Measurements from ENCODE around the gene ACSL5. TPM values are rescaled to one million over a fixed set of nuclear protein-coding genes. Genes with fewer than 3 reads are reported as not detected.
"Not testable (repeated sequence)": the region's sequence is repeated elsewhere in the genome, so short reads cannot be mapped to it uniquely, and the experiment has no call there.

The ACSL5 gene
- total and polyA plus RNA-seq, 2 experiments from 2014 or later: not detected

DNA sequence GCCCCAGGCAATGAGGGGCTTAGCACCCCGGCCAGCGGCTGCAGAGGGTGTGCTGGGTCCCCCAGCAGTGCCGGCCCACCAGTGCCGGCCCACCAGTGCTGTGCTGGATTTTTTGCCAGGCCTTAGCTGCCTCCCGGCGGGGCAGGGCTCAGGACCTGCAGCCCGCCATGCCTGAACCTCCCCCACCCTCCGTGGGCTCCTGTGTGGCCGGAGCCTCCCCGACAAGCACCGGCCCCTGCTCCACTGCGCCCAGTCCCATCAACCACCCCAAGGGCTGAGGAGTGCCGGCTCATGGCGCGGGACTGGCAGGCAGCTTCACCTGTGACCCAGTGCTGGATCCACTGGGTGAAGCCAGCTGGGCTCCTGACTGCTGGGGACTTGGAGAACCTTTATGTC lies 3.5 kb upstream of the ACSL5 start (continued):
- TF ChIP-seq, protein P1, sequence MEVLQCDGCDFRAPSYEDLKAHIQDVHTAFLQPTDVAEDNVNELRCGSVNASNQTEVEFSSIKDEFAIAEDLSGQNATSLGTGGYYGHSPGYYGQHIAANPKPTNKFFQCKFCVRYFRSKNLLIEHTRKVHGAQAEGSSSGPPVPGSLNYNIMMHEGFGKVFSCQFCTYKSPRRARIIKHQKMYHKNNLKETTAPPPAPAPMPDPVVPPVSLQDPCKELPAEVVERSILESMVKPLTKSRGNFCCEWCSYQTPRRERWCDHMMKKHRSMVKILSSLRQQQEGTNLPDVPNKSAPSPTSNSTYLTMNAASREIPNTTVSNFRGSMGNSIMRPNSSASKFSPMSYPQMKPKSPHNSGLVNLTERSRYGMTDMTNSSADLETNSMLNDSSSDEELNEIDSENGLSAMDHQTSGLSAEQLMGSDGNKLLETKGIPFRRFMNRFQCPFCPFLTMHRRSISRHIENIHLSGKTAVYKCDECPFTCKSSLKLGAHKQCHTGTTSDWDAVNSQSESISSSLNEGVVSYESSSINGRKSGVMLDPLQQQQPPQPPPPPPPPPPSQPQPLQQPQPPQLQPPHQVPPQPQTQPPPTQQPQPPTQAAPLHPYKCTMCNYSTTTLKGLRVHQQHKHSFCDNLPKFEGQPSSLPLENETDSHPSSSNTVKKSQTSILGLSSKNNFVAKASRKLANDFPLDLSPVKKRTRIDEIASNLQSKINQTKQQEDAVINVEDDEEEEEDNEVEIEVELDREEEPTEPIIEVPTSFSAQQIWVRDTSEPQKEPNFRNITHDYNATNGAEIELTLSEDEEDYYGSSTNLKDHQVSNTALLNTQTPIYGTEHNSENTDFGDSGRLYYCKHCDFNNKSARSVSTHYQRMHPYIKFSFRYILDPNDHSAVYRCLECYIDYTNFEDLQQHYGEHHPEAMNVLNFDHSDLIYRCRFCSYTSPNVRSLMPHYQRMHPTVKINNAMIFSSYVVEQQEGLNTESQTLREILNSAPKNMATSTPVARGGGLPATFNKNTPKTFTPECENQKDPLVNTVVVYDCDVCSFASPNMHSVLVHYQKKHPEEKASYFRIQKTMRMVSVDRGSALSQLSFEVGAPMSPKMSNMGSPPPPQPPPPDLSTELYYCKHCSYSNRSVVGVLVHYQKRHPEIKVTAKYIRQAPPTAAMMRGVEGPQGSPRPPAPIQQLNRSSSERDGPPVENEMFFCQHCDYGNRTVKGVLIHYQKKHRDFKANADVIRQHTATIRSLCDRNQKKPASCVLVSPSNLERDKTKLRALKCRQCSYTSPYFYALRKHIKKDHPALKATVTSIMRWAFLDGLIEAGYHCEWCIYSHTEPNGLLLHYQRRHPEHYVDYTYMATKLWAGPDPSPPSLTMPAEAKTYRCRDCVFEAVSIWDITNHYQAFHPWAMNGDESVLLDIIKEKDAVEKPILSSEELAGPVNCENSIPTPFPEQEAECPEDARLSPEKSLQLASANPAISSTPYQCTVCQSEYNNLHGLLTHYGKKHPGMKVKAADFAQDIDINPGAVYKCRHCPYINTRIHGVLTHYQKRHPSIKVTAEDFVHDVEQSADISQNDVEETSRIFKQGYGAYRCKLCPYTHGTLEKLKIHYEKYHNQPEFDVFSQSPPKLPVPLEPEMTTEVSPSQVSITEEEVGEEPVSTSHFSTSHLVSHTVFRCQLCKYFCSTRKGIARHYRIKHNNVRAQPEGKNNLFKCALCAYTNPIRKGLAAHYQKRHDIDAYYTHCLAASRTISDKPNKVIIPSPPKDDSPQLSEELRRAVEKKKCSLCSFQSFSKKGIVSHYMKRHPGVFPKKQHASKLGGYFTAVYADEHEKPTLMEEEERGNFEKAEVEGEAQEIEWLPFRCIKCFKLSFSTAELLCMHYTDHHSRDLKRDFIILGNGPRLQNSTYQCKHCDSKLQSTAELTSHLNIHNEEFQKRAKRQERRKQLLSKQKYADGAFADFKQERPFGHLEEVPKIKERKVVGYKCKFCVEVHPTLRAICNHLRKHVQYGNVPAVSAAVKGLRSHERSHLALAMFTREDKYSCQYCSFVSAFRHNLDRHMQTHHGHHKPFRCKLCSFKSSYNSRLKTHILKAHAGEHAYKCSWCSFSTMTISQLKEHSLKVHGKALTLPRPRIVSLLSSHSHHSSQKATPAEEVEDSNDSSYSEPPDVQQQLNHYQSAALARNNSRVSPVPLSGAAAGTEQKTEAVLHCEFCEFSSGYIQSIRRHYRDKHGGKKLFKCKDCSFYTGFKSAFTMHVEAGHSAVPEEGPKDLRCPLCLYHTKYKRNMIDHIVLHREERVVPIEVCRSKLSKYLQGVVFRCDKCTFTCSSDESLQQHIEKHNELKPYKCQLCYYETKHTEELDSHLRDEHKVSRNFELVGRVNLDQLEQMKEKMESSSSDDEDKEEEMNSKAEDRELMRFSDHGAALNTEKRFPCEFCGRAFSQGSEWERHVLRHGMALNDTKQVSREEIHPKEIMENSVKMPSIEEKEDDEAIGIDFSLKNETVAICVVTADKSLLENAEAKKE (CRISPR knock-in tag; IDR thresholded peaks at IDR 0.05): no peak
- TF ChIP-seq, protein P2, sequence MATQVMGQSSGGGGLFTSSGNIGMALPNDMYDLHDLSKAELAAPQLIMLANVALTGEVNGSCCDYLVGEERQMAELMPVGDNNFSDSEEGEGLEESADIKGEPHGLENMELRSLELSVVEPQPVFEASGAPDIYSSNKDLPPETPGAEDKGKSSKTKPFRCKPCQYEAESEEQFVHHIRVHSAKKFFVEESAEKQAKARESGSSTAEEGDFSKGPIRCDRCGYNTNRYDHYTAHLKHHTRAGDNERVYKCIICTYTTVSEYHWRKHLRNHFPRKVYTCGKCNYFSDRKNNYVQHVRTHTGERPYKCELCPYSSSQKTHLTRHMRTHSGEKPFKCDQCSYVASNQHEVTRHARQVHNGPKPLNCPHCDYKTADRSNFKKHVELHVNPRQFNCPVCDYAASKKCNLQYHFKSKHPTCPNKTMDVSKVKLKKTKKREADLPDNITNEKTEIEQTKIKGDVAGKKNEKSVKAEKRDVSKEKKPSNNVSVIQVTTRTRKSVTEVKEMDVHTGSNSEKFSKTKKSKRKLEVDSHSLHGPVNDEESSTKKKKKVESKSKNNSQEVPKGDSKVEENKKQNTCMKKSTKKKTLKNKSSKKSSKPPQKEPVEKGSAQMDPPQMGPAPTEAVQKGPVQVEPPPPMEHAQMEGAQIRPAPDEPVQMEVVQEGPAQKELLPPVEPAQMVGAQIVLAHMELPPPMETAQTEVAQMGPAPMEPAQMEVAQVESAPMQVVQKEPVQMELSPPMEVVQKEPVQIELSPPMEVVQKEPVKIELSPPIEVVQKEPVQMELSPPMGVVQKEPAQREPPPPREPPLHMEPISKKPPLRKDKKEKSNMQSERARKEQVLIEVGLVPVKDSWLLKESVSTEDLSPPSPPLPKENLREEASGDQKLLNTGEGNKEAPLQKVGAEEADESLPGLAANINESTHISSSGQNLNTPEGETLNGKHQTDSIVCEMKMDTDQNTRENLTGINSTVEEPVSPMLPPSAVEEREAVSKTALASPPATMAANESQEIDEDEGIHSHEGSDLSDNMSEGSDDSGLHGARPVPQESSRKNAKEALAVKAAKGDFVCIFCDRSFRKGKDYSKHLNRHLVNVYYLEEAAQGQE (IDR thresholded peaks at IDR 0.05; ENCODE audit: unreplicated experiment): no peak

DNA sequence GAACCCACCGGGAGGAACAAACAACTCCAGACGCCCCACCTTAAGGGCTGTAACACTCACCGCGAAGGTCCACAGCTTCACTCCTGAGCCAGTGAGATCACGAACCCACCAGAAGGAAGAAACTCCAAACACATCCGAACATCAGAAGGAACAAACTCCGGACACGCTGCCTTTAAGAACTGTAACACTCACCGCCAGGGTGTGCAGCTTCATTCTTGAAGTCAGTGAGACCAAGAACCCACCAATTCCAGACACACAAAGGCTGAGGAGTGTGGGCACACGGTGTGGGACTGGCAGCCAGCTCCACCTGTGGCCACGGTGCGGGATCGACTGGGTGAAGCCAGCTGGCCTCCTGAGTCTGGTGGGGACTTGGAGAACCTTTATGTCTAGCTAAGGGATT lies 2.6 kb upstream of the ACSL5 start:
- not testable (repeated sequence) for H3F3A ChIP-seq (replicated peaks; ENCODE audit: low read depth); H3K4me1 ChIP-seq (ENCODE audit: insufficient read depth); H3K36me3 ChIP-seq (ENCODE audit: insufficient read depth); H3K4me2 ChIP-seq; H3K27me3 ChIP-seq (ENCODE audit: insufficient read depth); H3K27ac ChIP-seq (ENCODE audit: low read depth); H3K36me3 Mint-ChIP-seq (ENCODE audit: low read depth); H3K4me1 Mint-ChIP-seq; H4K20me1 ChIP-seq (replicated peaks; ENCODE audit: insufficient read depth); H3K79me2 ChIP-seq (replicated peaks; ENCODE audit: insufficient read depth); DNase-seq (ENCODE audit: low spot score); H3K9me2 ChIP-seq (ENCODE audit: insufficient read depth); H3K4me3 Mint-ChIP-seq; H3K27ac Mint-ChIP-seq; H3K27me3 Mint-ChIP-seq (ENCODE audit: insufficient read depth, low read depth, poor library complexity); H3K4me3 ChIP-seq; ATAC-seq
- H2AFZ ChIP-seq: peak overlapping the region; percentile 23; the same call in 1 of the 2 replicates
- H3K9me3 Mint-ChIP-seq: peaks cover 14% of the 10 kb centered on the region

DNA sequence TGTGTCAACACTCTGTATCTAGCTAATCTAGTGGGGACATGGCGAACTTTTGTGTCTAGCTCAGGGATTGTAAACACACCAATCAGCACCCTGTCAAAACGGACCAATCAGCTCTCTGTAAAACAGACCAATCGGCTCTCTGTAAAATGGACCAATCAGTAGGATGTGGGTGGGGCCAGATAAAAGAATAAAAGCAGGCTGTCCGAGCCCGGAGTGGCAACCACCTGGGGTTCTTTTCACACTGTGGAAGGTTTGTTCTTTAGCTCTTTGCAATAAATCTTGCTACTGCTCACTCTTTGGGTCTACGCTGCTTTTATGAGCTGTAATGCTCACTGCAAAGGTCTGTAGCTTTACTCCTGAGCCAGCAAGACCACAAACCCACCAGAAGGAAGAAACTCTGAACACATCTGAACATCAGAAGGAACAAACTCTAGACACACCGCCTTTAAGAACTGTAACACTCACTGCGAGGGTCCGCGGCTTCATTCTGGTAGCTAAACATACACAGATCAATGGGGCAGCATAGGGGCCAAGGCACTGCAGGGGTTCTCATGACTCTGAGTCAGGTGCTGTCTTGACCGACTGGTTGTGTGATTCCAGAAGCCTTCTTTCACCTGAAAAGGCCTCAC lies 1.6 kb upstream of the ACSL5 start:
- H3K4me2 ChIP-seq; H3K27ac Mint-ChIP-seq; ATAC-seq; H3K79me2 ChIP-seq (replicated peaks; ENCODE audit: insufficient read depth); H3K36me3 ChIP-seq (ENCODE audit: insufficient read depth); H3K9me2 ChIP-seq (ENCODE audit: insufficient read depth); DNase-seq (ENCODE audit: low spot score); H4K20me1 ChIP-seq (replicated peaks; ENCODE audit: insufficient read depth); H3K4me1 ChIP-seq (ENCODE audit: insufficient read depth); H3K4me3 Mint-ChIP-seq; H3K4me3 ChIP-seq; H3F3A ChIP-seq (replicated peaks; ENCODE audit: low read depth); H3K27me3 Mint-ChIP-seq (ENCODE audit: insufficient read depth, low read depth, poor library complexity); H2AFZ ChIP-seq; H3K36me3 Mint-ChIP-seq (ENCODE audit: low read depth); H3K27ac ChIP-seq (ENCODE audit: low read depth); H3K4me1 Mint-ChIP-seq; H3K27me3 ChIP-seq (ENCODE audit: insufficient read depth): not testable (repeated sequence)
- H3K9me3 Mint-ChIP-seq: peaks cover 14% of the 10 kb centered on the region

All from GM23338 (cell line).